Mesothelial cell of epicardium (in vitro differentiated cells): Measurements from ENCODE around the gene MAP1S. TPM values are rescaled to one million over a fixed set of nuclear protein-coding genes. Genes with fewer than 3 reads are reported as not detected.

Experiments
- DNase-seq, 2 experiments: peaks; one replicate each; pipeline ENCODE4 v3.0.0; 2021; ENCODE audit warnings: low spot score in 2 of 2; ENCODE audit not compliant: unreplicated experiment in 2 of 2
- H3K27ac Mint-ChIP-seq: 2 replicates; pipeline ENCODE4 v1.8.0; 2021; ENCODE audit warnings: mixed read lengths
- H3K27me3 Mint-ChIP-seq: 2 replicates; pipeline ENCODE4 v1.8.0; 2021; ENCODE audit warnings: low read depth, mixed read lengths
- H3K36me3 Mint-ChIP-seq: 2 replicates; pipeline ENCODE4 v1.8.0; 2021; ENCODE audit warnings: mixed read lengths
- H3K4me1 Mint-ChIP-seq: 2 replicates; pipeline ENCODE4 v1.8.0; 2021; ENCODE audit warnings: mixed read lengths
- H3K4me3 Mint-ChIP-seq: 2 replicates; pipeline ENCODE4 v1.8.0; 2021; ENCODE audit warnings: mild to moderate bottlenecking, moderate library complexity, mixed read lengths
- H3K9me3 Mint-ChIP-seq: 2 replicates; pipeline ENCODE4 v1.8.0; 2021; ENCODE audit warnings: mixed read lengths
- total RNA-seq: library from RNA; stranded (reverse); gene quantifications from 3 replicates; pipeline ENCODE4 v1.2.1, GENCODE V29; 2021
- TF ChIP-seq, protein P1 (sequence below): fragments of 200-600 bp; sonication (generic); IDR thresholded peaks from one replicate; pipeline ENCODE4 v1.5.0; 2021; ENCODE audit warnings: antibody characterized with exemption; ENCODE audit not compliant: unreplicated experiment

The MAP1S gene
- total RNA-seq, 1 donor from 2014 or later: 66.1 TPM

DNA sequence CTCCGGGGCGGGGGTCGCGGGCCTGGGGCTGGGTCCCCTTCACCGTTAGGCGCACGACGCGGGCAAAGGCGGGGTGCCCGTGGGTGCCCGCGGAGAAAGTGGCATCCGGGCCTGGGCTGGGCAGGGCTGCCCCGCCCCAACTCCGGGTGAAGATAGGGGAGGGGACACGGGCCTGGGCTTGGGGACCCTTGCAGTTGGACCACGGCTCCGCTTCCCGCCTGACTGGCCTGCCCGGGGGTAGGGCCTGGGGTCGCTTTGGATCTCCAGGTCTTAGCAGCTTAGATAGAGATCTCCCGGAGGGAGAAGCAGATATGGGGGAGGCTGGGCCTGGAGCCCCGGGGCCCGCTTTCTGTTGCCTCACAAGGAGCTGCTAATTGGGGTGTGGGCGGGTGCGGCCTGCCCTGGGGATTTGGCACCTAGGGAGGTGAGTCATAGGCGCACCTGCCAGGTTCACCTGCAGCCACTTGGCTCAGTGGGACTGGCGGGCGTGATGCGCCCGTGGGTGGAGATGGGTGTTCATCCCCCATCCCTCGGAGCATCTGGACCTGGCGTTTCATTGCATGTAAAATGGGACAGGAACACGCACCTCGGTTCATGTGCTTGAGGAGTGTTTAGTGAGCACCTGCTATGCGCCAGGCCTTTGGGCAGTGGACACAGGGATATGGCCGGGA is 585 bp downstream of the MAP1S start:
- Mint-ChIP-seq H3K27me3 (no peaks in the 10 kb centered on the region), H3K27ac (peak overlapping the region; percentile 59), H3K36me3 (peaks cover 14% of the 10 kb centered on the region), H3K4me1 (peaks cover 23% of the 10 kb centered on the region), H3K9me3 (no peaks in the 10 kb centered on the region), H3K4me3 (peak overlapping the region; percentile 72)
- peak in 1 of 2 experiments; percentile 43 for DNase-seq
- TF ChIP-seq, protein P1, sequence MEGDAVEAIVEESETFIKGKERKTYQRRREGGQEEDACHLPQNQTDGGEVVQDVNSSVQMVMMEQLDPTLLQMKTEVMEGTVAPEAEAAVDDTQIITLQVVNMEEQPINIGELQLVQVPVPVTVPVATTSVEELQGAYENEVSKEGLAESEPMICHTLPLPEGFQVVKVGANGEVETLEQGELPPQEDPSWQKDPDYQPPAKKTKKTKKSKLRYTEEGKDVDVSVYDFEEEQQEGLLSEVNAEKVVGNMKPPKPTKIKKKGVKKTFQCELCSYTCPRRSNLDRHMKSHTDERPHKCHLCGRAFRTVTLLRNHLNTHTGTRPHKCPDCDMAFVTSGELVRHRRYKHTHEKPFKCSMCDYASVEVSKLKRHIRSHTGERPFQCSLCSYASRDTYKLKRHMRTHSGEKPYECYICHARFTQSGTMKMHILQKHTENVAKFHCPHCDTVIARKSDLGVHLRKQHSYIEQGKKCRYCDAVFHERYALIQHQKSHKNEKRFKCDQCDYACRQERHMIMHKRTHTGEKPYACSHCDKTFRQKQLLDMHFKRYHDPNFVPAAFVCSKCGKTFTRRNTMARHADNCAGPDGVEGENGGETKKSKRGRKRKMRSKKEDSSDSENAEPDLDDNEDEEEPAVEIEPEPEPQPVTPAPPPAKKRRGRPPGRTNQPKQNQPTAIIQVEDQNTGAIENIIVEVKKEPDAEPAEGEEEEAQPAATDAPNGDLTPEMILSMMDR: no peak

DNA sequence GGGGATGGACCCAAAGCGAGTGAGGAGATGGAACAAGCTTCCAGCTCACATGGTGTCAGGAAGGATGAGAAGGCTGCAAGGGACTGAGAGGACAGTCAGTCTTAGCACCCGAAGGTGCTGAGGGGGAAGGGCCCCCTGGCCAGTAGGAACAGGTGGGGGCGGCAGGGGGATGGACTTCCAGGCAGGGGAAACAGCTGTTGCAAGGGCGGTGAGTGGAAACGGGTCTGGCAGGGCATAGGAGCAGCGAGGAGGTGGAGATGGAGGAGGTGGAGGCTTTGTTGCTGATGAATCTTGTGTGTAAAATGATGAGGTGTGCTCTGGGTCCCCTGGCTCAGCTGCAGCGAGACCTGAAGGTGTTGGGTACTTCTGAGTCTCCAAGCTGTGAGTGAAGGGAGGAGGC is 1.2 kb downstream of the MAP1S start:
- peaks cover 23% of the 10 kb centered on the region for H3K4me1 Mint-ChIP-seq
- H3K9me3 Mint-ChIP-seq: no peaks in the 10 kb centered on the region
- no peaks in the 10 kb centered on the region for H3K27me3 Mint-ChIP-seq
- TF ChIP-seq, protein P1: no peak
- H3K27ac Mint-ChIP-seq: peak overlapping the region; percentile 59
- DNase-seq: no peak
- peaks cover 17% of the 10 kb centered on the region for H3K36me3 Mint-ChIP-seq
- H3K4me3 Mint-ChIP-seq: peak overlapping the region; percentile 72

DNA sequence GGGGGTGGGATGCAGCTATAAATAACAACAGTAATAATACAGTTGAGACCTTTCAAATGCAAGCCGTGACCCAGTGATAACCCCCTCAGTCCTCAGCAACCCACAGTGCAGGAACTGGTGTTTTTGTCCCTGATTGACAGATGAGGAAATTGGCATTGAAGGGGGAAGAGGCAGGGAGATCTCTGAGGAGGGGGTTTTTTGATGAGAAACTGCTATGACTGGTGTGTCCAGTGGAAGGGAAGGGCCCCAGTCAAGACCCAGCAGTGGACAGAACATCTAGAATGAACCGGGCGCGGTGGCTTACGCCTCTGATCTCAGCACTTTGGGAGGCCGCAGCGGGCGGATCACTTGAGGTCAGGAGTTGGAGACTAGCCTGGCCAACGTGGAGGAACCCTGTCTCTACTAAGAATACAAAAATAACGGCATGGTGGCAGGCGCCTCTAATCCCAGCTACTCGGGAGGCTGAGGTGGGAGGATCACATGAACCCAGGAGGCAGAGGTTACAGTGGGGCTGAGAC is 1.9 kb downstream of the MAP1S start:
- TF ChIP-seq, protein P1: no peak
- Mint-ChIP-seq H3K9me3 (no peaks in the 10 kb centered on the region), H3K27ac (no peak overlapping the region), H3K27me3 (no peaks in the 10 kb centered on the region), H3K4me1 (peaks cover 23% of the 10 kb centered on the region), H3K4me3 (peak overlapping the region; percentile 72), H3K36me3 (peaks cover 18% of the 10 kb centered on the region)
- DNase-seq: no peak

DNA sequence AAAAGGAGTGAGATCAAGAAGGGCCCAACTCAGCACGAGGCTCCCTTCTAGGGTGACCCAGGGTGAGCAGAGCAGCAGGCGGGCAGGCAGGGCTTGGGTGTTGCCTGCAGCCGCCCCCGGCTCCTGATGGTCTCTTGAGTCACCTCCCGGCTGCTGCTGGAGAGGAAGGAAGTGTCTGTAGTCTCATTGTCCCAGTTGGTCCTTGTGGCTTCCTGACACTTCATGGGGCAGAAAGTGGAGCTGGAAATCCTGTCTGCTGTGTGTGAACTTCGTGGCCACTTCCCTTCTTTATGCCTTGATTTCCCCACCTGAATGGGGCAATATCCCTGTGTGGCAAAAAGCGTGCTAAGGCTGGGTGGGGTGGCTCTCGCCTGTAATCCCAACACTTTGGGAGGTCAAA is 2.5 kb downstream of the MAP1S start:
- Mint-ChIP-seq H3K4me1 (peaks cover 23% of the 10 kb centered on the region), H3K27ac (no peak overlapping the region)

DNA sequence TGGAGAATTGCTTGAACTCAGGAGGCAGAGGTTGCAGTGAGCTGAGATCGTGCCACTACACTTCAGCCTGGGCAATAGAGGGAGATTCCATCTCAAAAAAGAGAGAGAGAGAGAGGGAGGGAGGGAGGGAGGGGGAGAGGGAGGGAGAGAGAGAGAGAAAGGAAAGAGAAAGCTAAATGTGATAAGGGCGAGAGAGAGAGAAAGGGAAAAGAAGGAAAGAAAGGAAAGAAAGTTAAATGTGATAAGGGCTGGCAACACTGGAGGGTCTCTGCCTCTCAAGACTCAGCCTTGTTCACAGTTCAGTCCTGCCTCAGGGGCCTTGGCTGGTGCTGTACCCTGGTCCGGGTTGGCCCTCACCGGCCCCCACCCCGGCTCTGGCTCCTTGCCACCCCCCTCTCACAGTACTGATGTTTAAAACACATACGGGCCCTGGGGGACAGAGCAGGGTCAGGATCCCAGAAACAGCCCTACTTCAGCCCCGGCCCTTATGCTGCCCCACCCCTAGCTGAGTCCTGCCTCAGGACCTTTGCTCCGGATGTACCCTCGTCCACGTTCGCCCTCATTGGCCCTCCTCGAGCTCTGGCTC is 3.5 kb downstream of the MAP1S start:
- Mint-ChIP-seq H3K4me1 (peaks cover 19% of the 10 kb centered on the region), H3K36me3 (peaks cover 18% of the 10 kb centered on the region), H3K27me3 (no peaks in the 10 kb centered on the region), H3K4me3 (no peak overlapping the region), H3K9me3 (no peaks in the 10 kb centered on the region), H3K27ac (no peak overlapping the region)
- TF ChIP-seq, protein P1: no peak
- no peak for DNase-seq

More for the DNA sequence above, 2.5 kb downstream of the MAP1S start:
- H3K36me3 Mint-ChIP-seq: peaks cover 18% of the 10 kb centered on the region
- TF ChIP-seq, protein P1: no peak
- DNase-seq: no peak
- H3K4me3 Mint-ChIP-seq: peak overlapping the region; percentile 72
- H3K9me3 Mint-ChIP-seq: no peaks in the 10 kb centered on the region
- no peaks in the 10 kb centered on the region for H3K27me3 Mint-ChIP-seq
